ENCODE measurements around the gene UCHL5. TPM values are rescaled to one million over a fixed set of nuclear protein-coding genes. Genes with fewer than 3 reads are reported as not detected.

UCHL5 gene
- 29.7 and 33.7 TPM in 2 replicates for total RNA-seq (2012; rRNA removed)

- H3K9me3 ChIP-seq (replicated peaks; ENCODE audit: low read length): no peaks in the 10 kb centered on the region
- H3K36me3 ChIP-seq (ENCODE audit: insufficient read depth, low read length): no peaks in the 10 kb centered on the region
- peak within 1 kb of the TSS; percentile 95 for H3K4me2 ChIP-seq (ENCODE audit: low read length)
- no peaks in the 10 kb centered on the region for H3K27me3 ChIP-seq (ENCODE audit: control insufficient read depth, insufficient read depth, low read length)
- H3K4me3 ChIP-seq (ENCODE audit: low read length): peak within 1 kb of the TSS; percentile 86
- peaks cover 19% of the 10 kb centered on the region for H3K4me1 ChIP-seq (ENCODE audit: control insufficient read depth, insufficient read depth, low read length)
- H3K9ac ChIP-seq (ENCODE audit: low read depth, low read length): peak within 1 kb of the TSS; percentile 96
Measured at GRCh38 chr1:193059282-193060114, at the start of gene UCHL5, which contains the start of gene RO60. TSS of gene UCHL5 (minus strand) at chr1:193059360. CDS start at chr1:193059260, 100 bp downstream. TSS of gene RO60 (plus strand) at chr1:193059612. CDS start at chr1:193069055, 9,443 bp downstream.

GRCh38 chr1:193108471-193108870, 49.3 kb upstream of the UCHL5 start:
- Histone ChIP-seq H3K36me3 (ENCODE audit: insufficient read depth, low read length) (no peaks in the 10 kb centered on the region), H3K4me1 (ENCODE audit: control insufficient read depth, insufficient read depth, low read length) (peaks cover 36% of the 10 kb centered on the region), H3K4me3 (ENCODE audit: low read length) (no peak overlapping the region), H3K9me3 (replicated peaks; ENCODE audit: low read length) (no peaks in the 10 kb centered on the region), H3K9ac (ENCODE audit: low read depth, low read length) (no peak overlapping the region), H3K4me2 (ENCODE audit: low read length) (no peak overlapping the region), H3K27me3 (ENCODE audit: control insufficient read depth, insufficient read depth, low read length) (no peaks in the 10 kb centered on the region)

GRCh38 chr1:193105821-193106177, 46.6 kb upstream of the UCHL5 start:
- Histone ChIP-seq H3K4me3 (ENCODE audit: low read length) (peak overlapping the region; percentile 81), H3K4me2 (ENCODE audit: low read length) (peak overlapping the region; percentile 97), H3K9ac (ENCODE audit: low read depth, low read length) (peak overlapping the region; percentile 82), H3K4me1 (ENCODE audit: control insufficient read depth, insufficient read depth, low read length) (peaks cover 29% of the 10 kb centered on the region), H3K36me3 (ENCODE audit: insufficient read depth, low read length) (peaks cover under 1% of the 10 kb centered on the region), H3K27me3 (ENCODE audit: control insufficient read depth, insufficient read depth, low read length) (no peaks in the 10 kb centered on the region), H3K9me3 (replicated peaks; ENCODE audit: low read length) (no peaks in the 10 kb centered on the region)

- H3K27me3 ChIP-seq (ENCODE audit: control insufficient read depth, insufficient read depth, low read length): no peaks in the 10 kb centered on the region
Measured at GRCh38 chr1:193104907-193105820, 46.0 kb upstream of the UCHL5 start, which contains the start of gene GLRX2. TSS of gene GLRX2 (minus strand) at chr1:193105414. CDS start at chr1:193105382, 32 bp downstream.

GRCh38 chr1:193104502-193104906, 45.3 kb upstream of the UCHL5 start:
- Histone ChIP-seq H3K9ac (ENCODE audit: low read depth, low read length) (peak overlapping the region; percentile 82), H3K27me3 (ENCODE audit: control insufficient read depth, insufficient read depth, low read length) (no peaks in the 10 kb centered on the region), H3K4me2 (ENCODE audit: low read length) (peak overlapping the region; percentile 97), H3K4me3 (ENCODE audit: low read length) (peak overlapping the region; percentile 81), H3K4me1 (ENCODE audit: control insufficient read depth, insufficient read depth, low read length) (peaks cover 22% of the 10 kb centered on the region), H3K36me3 (ENCODE audit: insufficient read depth, low read length) (peaks cover 13% of the 10 kb centered on the region), H3K9me3 (replicated peaks; ENCODE audit: low read length) (no peaks in the 10 kb centered on the region)

More at GRCh38 chr1:193104907-193105820, 46.0 kb upstream of the UCHL5 start, which contains the start of gene GLRX2:
- H3K4me2 ChIP-seq (ENCODE audit: low read length): peak within 1 kb of the TSS; percentile 97
- H3K4me3 ChIP-seq (ENCODE audit: low read length): peak within 1 kb of the TSS; percentile 81
- peak within 1 kb of the TSS; percentile 82 for H3K9ac ChIP-seq (ENCODE audit: low read depth, low read length)
- H3K36me3 ChIP-seq (ENCODE audit: insufficient read depth, low read length): peaks cover 7% of the 10 kb centered on the region
- peaks cover 23% of the 10 kb centered on the region for H3K4me1 ChIP-seq (ENCODE audit: control insufficient read depth, insufficient read depth, low read length)
- H3K9me3 ChIP-seq (replicated peaks; ENCODE audit: low read length): no peaks in the 10 kb centered on the region

- Histone ChIP-seq H3K4me2 (ENCODE audit: low read length) (peak overlapping the region; percentile 97), H3K9ac (ENCODE audit: low read depth, low read length) (peak overlapping the region; percentile 82), H3K4me3 (ENCODE audit: low read length) (peak overlapping the region; percentile 81), H3K36me3 (ENCODE audit: insufficient read depth, low read length) (peaks cover 19% of the 10 kb centered on the region), H3K27me3 (ENCODE audit: control insufficient read depth, insufficient read depth, low read length) (no peaks in the 10 kb centered on the region), H3K4me1 (ENCODE audit: control insufficient read depth, insufficient read depth, low read length) (peaks cover 22% of the 10 kb centered on the region), H3K9me3 (replicated peaks; ENCODE audit: low read length) (no peaks in the 10 kb centered on the region)
Measured at GRCh38 chr1:193103759-193104501, 44.8 kb upstream of the UCHL5 start.

GRCh38 chr1:193102662-193103061, 43.5 kb upstream of the UCHL5 start:
- no peaks in the 10 kb centered on the region for H3K9me3 ChIP-seq (replicated peaks; ENCODE audit: low read length)
- H3K4me3 ChIP-seq (ENCODE audit: low read length): no peak overlapping the region
- peak overlapping the region; percentile 97 for H3K4me2 ChIP-seq (ENCODE audit: low read length)
- H3K9ac ChIP-seq (ENCODE audit: low read depth, low read length): no peak overlapping the region
- no peaks in the 10 kb centered on the region for H3K27me3 ChIP-seq (ENCODE audit: control insufficient read depth, insufficient read depth, low read length)
- peaks cover 25% of the 10 kb centered on the region for H3K36me3 ChIP-seq (ENCODE audit: insufficient read depth, low read length)
- peaks cover 22% of the 10 kb centered on the region for H3K4me1 ChIP-seq (ENCODE audit: control insufficient read depth, insufficient read depth, low read length)

- H3K27me3 ChIP-seq (ENCODE audit: control insufficient read depth, insufficient read depth, low read length): no peaks in the 10 kb centered on the region
- no peaks in the 10 kb centered on the region for H3K9me3 ChIP-seq (replicated peaks; ENCODE audit: low read length)
- H3K4me3 ChIP-seq (ENCODE audit: low read length): no peak overlapping the region
- H3K36me3 ChIP-seq (ENCODE audit: insufficient read depth, low read length): peaks cover 58% of the 10 kb centered on the region
- H3K4me2 ChIP-seq (ENCODE audit: low read length): no peak overlapping the region
- no peak overlapping the region for H3K9ac ChIP-seq (ENCODE audit: low read depth, low read length)
- H3K4me1 ChIP-seq (ENCODE audit: control insufficient read depth, insufficient read depth, low read length): no peaks in the 10 kb centered on the region
Measured at GRCh38 chr1:193094112-193094511, 35.0 kb upstream of the UCHL5 start.

- Histone ChIP-seq H3K9ac (ENCODE audit: low read depth, low read length) (no peak overlapping the region), H3K27me3 (ENCODE audit: control insufficient read depth, insufficient read depth, low read length) (no peaks in the 10 kb centered on the region), H3K9me3 (replicated peaks; ENCODE audit: low read length) (no peaks in the 10 kb centered on the region), H3K36me3 (ENCODE audit: insufficient read depth, low read length) (peaks cover 49% of the 10 kb centered on the region), H3K4me2 (ENCODE audit: low read length) (no peak overlapping the region), H3K4me1 (ENCODE audit: control insufficient read depth, insufficient read depth, low read length) (no peaks in the 10 kb centered on the region), H3K4me3 (ENCODE audit: low read length) (no peak overlapping the region)
Measured at GRCh38 chr1:193090865-193091264, 31.7 kb upstream of the UCHL5 start.

- Histone ChIP-seq H3K4me1 (ENCODE audit: control insufficient read depth, insufficient read depth, low read length) (no peaks in the 10 kb centered on the region), H3K4me2 (ENCODE audit: low read length) (no peak overlapping the region), H3K9me3 (replicated peaks; ENCODE audit: low read length) (no peaks in the 10 kb centered on the region), H3K9ac (ENCODE audit: low read depth, low read length) (no peak overlapping the region), H3K4me3 (ENCODE audit: low read length) (no peak overlapping the region), H3K36me3 (ENCODE audit: insufficient read depth, low read length) (peaks cover 43% of the 10 kb centered on the region), H3K27me3 (ENCODE audit: control insufficient read depth, insufficient read depth, low read length) (no peaks in the 10 kb centered on the region)
Measured at GRCh38 chr1:193087893-193088292, 28.7 kb upstream of the UCHL5 start.

Data from skeletal muscle satellite cell (primary cell).